Kidney glomerular epithelial cell (primary cell): ENCODE results near the gene ZBTB17.
"Not testable (repeated sequence)": the region's sequence is repeated elsewhere in the genome, so short reads cannot be mapped to it uniquely, and the experiment has no call there.

ENCODE experiments used
- DNase-seq: peaks from one replicate; lab custom pipeline; 2025; lab: John Stamatoyannopoulos, UW

The ZBTB17 gene

DNA sequence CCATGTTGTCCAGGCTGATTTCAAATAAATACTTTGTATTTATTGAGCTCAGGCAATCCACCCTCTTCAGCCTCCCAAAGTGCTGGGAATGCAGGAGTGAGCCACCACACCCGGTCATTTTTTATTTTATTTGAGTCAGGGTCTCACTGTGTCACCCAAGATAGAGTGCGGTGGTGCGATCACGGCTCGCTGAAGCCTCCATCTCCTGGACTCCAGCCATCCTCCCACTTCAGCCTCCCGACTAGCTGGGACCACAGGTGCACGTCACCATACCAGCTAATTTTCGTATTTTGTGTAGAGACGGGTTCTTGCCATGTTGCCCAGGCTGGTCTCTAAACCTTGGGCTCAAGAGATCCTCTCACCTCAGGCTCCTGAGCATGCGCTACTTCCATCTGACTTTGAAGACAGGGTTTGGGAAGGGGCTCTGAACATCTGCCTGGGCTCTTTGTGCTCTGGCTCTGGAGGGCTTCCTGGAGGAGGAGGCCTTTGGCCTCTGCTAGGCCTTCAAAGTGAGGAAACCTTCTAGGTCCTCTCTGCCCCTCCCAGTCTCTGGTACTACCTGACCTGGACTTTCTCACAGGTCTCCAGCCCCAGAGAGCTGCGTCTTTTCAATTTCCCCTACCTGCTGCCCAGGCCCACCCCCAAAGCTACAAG lies 36.2 kb upstream of the ZBTB17 start:
- DNase-seq = no peak

DNA sequence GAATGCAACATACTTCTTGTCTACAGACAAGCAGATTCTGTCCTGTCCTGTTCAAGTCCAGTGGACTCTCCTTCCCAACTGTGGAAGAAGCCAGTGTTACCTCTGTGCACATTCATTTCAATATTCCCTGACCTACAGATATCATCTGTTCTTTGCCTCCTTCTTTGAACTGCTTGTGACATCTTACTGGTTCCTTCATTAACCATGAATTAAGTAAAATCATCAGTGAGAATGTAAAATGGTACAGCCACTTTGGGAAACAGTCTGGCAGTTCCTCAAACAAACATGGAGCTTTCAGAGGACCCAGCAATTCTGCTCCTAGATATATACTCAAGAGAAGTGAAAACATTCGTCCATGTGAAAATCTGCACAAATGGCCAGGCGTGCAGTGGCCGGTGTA lies 34.9 kb upstream of the ZBTB17 start:
- DNase-seq = no peak

DNA sequence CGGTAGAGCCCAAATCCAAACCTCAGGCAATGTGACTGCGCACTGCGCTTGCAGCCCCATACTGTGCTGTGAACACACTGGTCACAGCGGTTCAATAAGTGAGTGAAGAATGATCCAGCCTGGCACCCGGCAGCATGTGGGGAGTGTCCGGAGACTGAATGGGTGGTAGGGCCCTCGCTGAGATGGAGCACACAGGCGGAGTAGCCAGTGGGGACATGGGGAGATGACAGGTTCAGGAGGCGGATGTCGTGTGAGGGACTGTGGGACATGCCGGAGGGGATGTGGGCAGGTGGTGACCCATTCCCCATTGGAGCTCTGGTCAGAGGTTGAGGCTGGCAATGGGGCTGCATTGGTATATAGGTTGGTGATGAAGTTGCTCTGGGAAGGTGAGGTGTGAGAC lies 33.8 kb upstream of the ZBTB17 start:
- no peak for DNase-seq

GRCh38 chr1:16009030-16009460 lies 33.1 kb upstream of the ZBTB17 start:
- DNase-seq = peak; percentile 73

GRCh38 chr1:16007671-16008341 lies 31.9 kb upstream of the ZBTB17 start:
- no peak for DNase-seq

- DNase-seq = no peak
Measured at GRCh38 chr1:16006552-16007485, 30.9 kb upstream of the ZBTB17 start.

DNA sequence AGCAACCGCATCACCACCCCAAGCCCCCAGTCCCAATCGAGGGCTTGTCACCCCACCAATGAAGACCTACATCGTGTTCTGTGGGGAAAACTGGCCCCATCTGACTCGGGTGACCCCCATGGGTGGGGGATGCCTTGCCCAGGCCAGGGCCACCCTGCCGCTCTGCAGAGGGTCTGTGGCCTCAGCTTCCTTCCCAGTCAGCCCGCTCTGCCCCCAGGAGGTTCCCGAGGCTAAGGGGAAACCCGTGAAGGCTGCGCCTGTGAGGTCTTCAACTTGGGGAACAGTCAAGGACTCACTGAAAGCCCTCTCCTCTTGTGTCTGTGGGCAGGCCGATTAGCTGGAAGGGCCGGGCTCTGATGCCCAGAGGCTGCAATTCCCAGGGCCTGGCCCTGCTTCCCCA lies 30.1 kb upstream of the ZBTB17 start:
- no peak for DNase-seq

DNA sequence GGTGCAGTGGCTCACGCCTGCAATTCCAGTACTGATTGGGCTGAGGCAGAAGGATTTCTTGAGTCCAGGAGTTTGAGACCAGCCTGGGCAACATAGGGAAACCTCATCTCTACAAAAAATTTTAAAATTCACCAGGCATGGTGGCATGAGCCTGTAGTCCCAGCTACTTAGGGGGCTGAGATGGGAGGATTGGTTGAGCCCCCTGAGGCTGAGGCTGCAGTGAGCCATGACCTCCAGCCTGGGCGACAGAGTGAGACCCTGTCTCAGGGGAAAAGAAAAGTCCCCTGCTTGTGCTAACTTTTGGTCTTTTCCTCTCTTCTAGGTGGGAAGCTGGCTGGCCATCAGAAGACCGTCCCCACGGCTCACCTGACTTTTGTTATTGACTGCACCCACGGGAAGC lies 29.7 kb upstream of the ZBTB17 start:
- no peak for DNase-seq

DNA sequence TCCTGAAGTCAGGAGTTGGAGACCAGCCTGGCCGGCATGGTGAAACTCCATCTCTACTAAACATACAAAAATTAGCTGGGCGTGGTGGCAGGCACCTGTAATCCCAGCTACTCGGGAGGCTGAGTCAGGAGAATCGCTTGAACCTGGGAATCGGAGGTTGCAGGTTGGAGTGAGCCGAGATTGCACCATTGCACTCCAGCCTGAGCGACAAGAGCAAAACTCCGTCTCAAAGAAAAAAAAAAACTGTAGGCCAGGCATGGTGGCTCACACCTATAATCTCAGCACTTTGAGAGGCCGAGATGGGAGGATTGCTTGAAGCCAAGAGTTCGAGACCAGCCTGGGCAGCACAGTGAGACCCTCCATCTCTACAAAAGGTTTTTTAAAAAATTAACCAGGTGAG lies 25.4 kb upstream of the ZBTB17 start:
- not testable (repeated sequence) for DNase-seq

- no peak for DNase-seq
Measured at GRCh38 chr1:15998929-15999328, 23.0 kb upstream of the ZBTB17 start.

- no peak for DNase-seq
Measured at GRCh38 chr1:15997637-15998280, 21.9 kb upstream of the ZBTB17 start.

GRCh38 chr1:15997076-15997585 lies 21.2 kb upstream of the ZBTB17 start:
- no peak for DNase-seq

- no peak for DNase-seq
Measured at GRCh38 chr1:15994590-15995351, 18.9 kb upstream of the ZBTB17 start.

DNA sequence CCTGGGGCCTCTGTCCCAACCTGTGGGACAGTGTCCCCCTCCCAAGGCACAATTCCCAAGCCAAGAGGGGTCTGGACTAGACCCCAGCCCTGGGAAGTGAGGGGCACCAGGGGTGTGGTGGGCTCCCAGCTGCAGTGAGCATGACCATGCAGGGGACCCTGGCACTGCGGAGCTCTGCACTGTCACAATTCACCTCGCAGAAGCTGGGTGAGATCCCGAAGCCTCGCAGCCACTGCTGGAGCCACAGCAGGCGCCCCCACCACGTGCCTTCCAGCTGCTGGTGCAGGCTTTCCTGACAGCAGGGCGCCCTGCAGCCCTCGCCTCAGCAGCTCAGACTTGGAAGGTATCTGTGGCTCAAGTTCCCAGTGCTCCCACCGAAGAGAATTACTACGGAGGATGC lies 18.2 kb upstream of the ZBTB17 start:
- DNase-seq = no peak

- DNase-seq = no peak
Measured at GRCh38 chr1:15993666-15994065, 17.8 kb upstream of the ZBTB17 start.

- no peak for DNase-seq
Measured at GRCh38 chr1:15992582-15993500, 16.9 kb upstream of the ZBTB17 start.

- no peak for DNase-seq
Measured at GRCh38 chr1:15992187-15992553, 16.3 kb upstream of the ZBTB17 start.

DNA sequence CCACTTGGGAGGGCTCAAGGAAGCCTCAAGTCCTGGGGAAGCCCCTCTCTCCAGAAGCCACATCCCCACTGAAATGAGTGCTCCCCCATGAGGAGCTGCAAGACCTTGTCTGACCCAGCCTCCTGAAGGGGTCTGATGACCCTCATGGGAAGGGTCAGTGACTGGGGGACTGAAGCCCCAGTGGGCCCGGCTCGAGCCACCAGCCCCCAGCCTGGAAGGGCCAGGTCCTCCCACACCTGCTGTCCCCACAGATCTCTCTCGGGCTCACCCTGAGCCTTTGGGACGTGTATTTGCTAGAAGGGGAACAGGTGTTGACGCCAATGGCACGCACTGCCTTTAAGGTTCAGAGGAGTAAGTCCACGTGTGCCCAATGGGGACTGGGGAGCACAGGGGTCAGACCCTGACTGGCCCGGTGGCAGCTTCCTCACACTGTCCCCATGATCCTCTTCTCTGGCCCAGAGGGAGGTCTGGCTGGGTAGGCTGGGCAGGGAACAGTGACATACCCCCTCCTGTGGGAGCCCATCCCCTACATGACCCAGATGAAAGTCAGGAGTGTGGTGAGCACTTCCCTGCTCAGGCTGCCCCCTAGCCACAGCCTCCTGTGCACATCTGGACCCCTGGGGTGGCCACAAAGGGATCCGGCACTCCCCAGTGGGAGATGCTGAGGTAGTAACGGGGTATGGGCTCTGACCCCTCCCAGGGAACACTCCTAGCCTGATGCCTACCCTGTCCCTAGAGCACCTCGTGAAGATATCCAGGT lies 15.7 kb upstream of the ZBTB17 start:
- DNase-seq = no peak

GRCh38 chr1:15989776-15990175 lies 13.9 kb upstream of the ZBTB17 start:
- no peak for DNase-seq
